Left renal cortex interstitium (tissue), 4 donors: ENCODE measurements around the gene NTRK2. TPM values are rescaled to one million over a fixed set of nuclear protein-coding genes. Genes with fewer than 3 reads are reported as not detected.

ENCODE experiments used
- DNase-seq, 4 donors: peaks; one replicate each; pipeline ENCODE4 v3.0.0-alpha.2; 2013; ENCODE audit warnings: low read depth in 4 of 4, low spot score in 2 of 4, missing footprints in 1 of 4
- polyA plus RNA-seq, 4 donors: library from polyadenylated mRNA; unstranded; fragments of 120-200 nt; gene quantifications; one replicate each; pipeline ENCODE4 v1.2.1, GENCODE V29; 2013; ENCODE audit not compliant: insufficient read length in 4 of 4

The NTRK2 gene
- polyA plus RNA-seq, 4 donors = 101 to 113 (median 108) TPM

- DNase-seq = no peak
Observed at GRCh38 chr9:84811072-84811750, 141.7 kb downstream of the NTRK2 start.

DNA sequence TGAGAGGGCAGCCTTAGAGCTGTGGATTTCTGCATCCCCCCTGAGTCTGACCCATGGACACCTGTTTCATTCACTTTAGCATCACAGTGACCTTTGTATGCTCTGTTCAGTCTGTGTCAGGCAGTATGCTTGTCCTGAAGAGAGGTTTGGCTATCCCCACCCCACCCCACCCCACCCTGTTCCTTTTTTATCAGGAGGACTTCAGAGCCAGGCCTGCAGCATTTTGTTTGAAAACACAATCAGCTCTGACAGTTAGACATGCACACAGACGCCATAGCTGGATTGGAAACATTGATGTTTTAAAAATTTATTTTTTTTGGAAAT lies 142.2 kb downstream of the NTRK2 start:
- DNase-seq = no peak

DNA sequence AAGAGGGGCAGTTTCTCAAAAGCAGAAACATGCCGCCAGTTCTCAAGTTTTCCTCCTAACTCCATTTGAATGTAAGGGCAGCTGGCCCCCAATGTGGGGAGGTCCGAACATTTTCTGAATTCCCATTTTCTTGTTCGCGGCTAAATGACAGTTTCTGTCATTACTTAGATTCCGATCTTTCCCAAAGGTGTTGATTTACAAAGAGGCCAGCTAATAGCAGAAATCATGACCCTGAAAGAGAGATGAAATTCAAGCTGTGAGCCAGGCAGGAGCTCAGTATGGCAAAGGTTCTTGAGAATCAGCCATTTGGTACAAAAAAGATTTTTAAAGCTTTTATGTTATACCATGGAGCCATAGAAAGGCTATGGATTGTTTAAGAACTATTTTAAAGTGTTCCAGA lies 142.8 kb downstream of the NTRK2 start:
- DNase-seq = no peak

DNA sequence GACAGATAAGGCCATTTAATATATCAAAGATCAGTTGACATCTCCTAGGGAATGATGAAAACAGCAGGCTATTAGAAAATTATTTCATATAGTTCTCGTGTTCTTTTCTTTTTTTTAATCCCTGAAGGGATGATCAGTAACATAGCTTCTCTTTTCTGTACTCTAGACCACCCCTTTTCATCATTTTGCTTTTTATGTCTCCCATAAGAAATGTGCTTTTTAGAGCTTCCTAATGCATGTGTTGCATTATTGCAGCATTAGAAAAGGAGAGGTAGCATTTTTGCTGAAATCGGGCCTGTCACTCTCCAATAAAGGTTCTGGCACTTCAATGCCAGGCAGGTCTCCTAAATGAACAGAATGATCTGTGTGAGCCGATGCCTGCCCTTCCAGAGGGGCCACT lies 143.3 kb downstream of the NTRK2 start:
- DNase-seq = no peak

GRCh38 chr9:84815554-84815953 lies 146.0 kb downstream of the NTRK2 start:
- DNase-seq = no peak

DNA sequence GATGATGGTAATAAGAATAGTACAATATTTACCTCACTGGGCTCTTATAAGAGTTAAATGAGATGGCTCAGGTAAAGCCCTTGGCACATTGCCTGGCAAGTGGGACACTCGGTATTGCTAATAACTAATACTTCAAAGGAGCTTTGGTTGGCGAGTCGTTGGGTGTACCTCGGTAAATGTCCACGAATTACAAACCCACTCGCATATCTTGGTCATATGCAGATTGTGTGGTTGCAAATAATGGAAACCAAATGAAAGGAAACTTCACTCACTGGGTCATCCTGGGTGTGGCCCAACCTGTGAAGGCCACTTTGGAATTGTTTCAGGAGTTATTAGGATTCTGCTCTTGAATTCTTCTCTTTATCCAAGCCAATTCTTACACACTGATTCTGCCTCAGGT lies 147.5 kb downstream of the NTRK2 start:
- no peak for DNase-seq

DNA sequence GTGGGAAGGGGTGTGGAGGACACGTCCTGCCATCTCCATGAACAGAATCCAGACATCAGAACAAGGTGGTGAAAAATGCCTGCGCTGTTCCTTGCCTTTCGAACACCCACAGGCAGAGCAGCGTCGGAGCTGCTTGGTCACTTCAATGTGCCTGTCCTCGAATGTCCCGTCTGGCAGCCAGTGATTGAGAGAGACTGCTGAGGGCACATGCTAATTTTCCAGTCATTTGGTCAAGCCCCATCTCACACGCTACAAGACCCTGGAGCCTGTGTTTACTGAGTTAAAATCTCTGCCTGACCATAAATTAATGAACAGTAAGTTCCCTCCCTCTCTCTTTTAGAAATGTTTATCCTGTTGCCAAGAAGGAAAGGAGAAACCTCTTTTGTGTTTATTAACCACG lies 149.3 kb downstream of the NTRK2 start:
- peak in 2 of 4 donors; percentile 34 to 50 for DNase-seq

DNA sequence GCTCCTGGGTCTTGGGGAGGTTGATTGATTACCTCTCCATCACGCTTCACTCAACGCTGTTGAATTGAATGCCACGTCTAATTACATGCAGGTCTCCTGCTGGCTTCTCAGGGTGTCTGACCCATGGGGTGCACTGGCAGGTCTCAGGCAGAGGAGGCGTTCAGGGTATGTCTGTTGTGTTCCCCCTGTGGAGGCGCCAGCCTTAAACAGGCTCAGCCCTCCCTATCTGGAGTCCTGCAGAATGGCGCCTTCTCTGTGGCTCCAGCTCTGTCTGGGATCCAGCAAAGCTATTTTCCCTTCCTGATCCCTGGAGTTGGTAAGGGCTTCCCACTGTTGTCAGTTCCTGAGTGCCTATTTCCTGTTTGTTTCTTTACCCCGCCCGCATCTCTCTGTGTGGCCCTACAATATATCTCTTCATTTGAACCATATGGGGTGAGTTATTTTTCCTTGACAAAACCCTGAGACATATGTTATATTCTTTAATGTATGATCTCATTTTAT lies 150.0 kb downstream of the NTRK2 start:
- DNase-seq = peak in 1 of 4 donors; percentile 11

DNA sequence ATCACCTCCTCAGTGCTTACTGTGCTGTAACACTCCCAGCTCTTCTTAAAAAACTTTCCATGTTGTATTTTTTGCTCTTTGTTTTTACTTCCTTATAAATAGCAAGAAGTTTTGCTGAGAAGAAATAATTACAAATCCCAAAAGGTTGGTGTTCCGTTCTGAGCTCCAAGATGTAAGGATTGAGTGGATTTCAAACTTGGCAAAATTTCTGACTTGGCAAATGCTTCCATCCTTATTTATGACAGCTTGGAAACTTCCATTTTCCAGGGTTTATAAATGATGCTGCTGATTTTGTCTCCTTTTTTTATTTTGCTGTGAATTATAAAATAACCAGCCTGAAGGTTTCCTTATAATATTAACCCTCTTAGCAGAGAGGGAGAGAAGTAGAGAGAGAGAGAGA lies 151.9 kb downstream of the NTRK2 start:
- DNase-seq = no peak

DNA sequence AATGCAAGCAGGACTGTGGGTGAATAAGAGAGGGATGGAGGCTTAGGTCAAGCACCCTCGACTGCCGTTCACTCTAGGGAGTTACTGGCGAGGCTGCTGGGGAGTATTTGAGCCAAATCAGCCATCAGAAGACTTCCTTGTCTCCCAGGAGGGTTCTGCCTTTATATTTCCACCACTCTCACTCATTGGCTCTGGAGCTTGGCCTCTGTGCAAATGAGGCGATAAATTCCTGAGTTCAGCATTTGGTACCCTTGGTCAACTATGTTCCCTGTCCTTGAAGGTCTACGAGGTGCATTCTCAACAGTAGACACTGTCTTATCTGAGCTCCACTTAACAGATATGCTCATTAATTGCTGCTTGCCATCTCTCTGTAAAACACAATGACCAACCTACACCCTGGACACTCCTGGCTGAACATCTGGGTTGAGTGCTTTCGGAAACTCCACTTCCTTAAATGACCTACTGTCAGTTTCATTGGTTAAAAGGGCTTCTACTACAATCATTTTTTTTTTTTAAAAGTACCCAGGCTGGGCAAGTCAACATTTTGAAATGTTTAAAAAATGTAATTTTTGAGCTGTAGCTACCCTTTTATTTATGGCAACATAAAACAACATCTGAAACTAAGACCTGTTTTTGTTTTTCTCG lies 153.2 kb downstream of the NTRK2 start:
- DNase-seq = no peak

GRCh38 chr9:84823421-84824271 lies 154.1 kb downstream of the NTRK2 start:
- no peak for DNase-seq

- no peak for DNase-seq
Observed at GRCh38 chr9:84827216-84827765, 157.8 kb downstream of the NTRK2 start.

- no peak for DNase-seq
Observed at GRCh38 chr9:84828046-84828445, 158.5 kb downstream of the NTRK2 start.

GRCh38 chr9:84829471-84829870 lies 159.9 kb downstream of the NTRK2 start:
- DNase-seq = no peak

DNA sequence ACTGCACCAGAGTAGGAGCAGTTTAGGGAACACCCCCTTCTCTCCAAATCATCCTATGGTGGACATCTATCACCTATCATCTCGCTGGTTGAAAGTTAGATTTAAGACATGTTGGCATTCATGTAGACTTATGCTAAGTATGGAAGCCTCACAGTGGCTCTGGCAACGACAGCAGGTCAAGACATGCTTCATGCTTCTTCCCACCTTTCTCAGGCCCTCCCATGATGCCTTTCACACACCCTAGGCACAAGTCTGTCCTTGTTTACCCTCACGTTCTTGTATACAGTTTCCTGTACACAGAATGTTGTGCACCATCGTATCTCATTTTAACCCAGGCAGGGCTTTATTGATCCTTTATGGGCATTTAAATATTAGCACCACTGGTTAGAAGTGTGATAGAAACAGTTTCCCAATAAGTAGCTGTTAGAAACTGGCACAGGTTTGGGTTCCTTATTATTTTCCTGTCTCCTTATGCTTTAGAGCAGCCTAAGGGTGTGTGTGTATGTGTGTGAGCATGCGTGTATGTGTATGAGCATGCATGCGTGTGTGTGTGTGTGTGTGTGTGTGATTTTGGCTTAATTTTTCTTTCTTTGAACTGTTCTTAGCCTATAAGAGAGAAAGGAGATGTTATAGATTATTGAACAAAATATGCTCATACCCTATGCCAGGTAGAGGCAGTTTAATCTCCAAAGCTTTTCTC lies 160.6 kb downstream of the NTRK2 start:
- no peak for DNase-seq

GRCh38 chr9:84831377-84831776 lies 161.8 kb downstream of the NTRK2 start:
- no peak for DNase-seq

GRCh38 chr9:84832453-84832852 lies 162.9 kb downstream of the NTRK2 start:
- DNase-seq = no peak

DNA sequence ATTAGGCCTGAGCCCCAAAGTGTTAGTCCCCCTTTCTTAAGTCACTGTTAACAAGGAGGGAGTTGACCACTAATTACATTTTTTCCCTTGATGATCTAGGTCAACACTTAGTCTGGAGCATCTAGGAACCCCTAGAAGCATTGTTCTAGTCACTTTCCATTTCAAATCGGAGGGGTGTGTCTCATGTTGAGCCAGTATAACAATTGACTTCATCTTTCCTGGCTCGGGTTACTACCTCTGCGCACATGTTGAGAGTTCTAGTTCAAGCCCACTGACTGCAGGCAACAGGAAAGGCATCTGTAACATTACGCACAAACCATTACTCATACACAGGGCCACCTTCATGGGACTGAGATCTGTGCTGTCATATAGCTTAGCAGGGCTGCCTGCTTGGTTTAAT lies 164.9 kb downstream of the NTRK2 start:
- no peak for DNase-seq

GRCh38 chr9:84835745-84836144 lies 166.2 kb downstream of the NTRK2 start:
- no peak for DNase-seq

- no peak for DNase-seq
Observed at GRCh38 chr9:84838879-84839278, 169.3 kb downstream of the NTRK2 start.

DNA sequence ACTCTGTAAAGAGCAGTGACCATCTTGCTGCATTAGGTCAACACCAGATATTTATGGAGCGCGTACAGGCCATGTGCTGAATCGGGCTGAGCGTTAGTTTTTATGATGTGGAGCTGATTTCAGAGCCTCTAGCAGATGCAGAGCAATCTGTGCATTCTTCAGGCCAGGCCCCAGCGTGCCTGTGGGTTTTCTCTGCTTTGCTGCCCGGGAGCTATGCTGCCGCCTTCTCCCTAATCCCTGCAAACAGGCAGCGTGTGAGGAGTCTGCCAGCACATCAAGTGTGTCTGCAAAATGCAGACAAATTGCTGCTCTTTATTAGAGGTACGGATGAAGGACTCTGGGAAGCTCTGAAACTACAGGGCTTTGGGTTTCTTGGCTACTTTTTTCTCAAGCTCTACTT lies 170.0 kb downstream of the NTRK2 start:
- DNase-seq = peak in 1 of 4 donors; percentile 39
